Hepatic stellate cell (primary cell): ENCODE measurements around the gene KDELR1.

Experiments
- DNase-seq: peaks from one replicate; pipeline ENCODE4 v3.0.0; 2011; ENCODE audit warnings: low spot score

Gene KDELR1

GRCh38 chr19:48391100-48392005, at the start of gene KDELR1:
Gene KDELR1 (minus strand): TSS chr19:48391551. CDS start chr19:48391358, 193 bp downstream.
- peak; percentile 93 for DNase-seq

- no peak for DNase-seq
Observed at GRCh38 chr19:48436586-48436985, 45.2 kb upstream of the KDELR1 start.

GRCh38 chr19:48433337-48433736, 42.0 kb upstream of the KDELR1 start:
- no peak for DNase-seq

GRCh38 chr19:48428670-48429069, 37.3 kb upstream of the KDELR1 start:
- no peak for DNase-seq

- peak; percentile 81 for DNase-seq
Observed at GRCh38 chr19:48424694-48425219, 33.4 kb upstream of the KDELR1 start.

GRCh38 chr19:48421548-48421947, 30.2 kb upstream of the KDELR1 start:
- no peak for DNase-seq

GRCh38 chr19:48419158-48419920, 28.0 kb upstream of the KDELR1 start:
- DNase-seq = peak; percentile 53

GRCh38 chr19:48418317-48419064, 27.1 kb upstream of the KDELR1 start:
- no peak for DNase-seq

- DNase-seq = no peak
Observed at GRCh38 chr19:48417421-48417820, 26.1 kb upstream of the KDELR1 start.

- no peak for DNase-seq
Observed at GRCh38 chr19:48415806-48416221, 24.5 kb upstream of the KDELR1 start.

- no peak for DNase-seq
Observed at GRCh38 chr19:48415395-48415794, 24.0 kb upstream of the KDELR1 start.

- DNase-seq = no peak
Observed at GRCh38 chr19:48413879-48414587, 22.7 kb upstream of the KDELR1 start.

- no peak for DNase-seq
Observed at GRCh38 chr19:48405850-48406249, 14.5 kb upstream of the KDELR1 start.

- DNase-seq = no peak
Observed at GRCh38 chr19:48405010-48405659, 13.8 kb upstream of the KDELR1 start.

GRCh38 chr19:48403606-48404005, 12.3 kb upstream of the KDELR1 start:
- peak; percentile 82 for DNase-seq

- DNase-seq = no peak
Observed at GRCh38 chr19:48401287-48401686, 9.9 kb upstream of the KDELR1 start.

GRCh38 chr19:48400018-48400742, 8.8 kb upstream of the KDELR1 start:
- peak; percentile 94 for DNase-seq

- DNase-seq = no peak
Observed at GRCh38 chr19:48398375-48399235, 7.3 kb upstream of the KDELR1 start.

- no peak for DNase-seq
Observed at GRCh38 chr19:48398102-48398374, 6.7 kb upstream of the KDELR1 start.
